GM12864 (cell line): Measurements from ENCODE around the gene CNTLN.

Source experiments
- DNase-seq: peaks from one replicate; pipeline ENCODE4 v3.0.0-alpha.2; 2011; ENCODE audit warnings: low read depth
- H3K4me3 ChIP-seq: 2 replicates; pipeline ENCODE4 v1.5.1; 2011; ENCODE audit warnings: mild to moderate bottlenecking, low read depth, low read length, control low read depth
- CTCF ChIP-seq: IDR thresholded peaks from 2 replicates; pipeline ENCODE4 v1.5.1; 2011; ENCODE audit warnings: low read depth, mild to moderate bottlenecking, moderate library complexity, low read length, control low read depth, inconsistent platforms; ENCODE audit errors: missing control alignments

The CNTLN gene

GRCh38 chr9:17401858-17402257, 267.0 kb downstream of the CNTLN start:
- H3K4me3 ChIP-seq, result no peak overlapping the region
- TF ChIP-seq CTCF, result no peak

GRCh38 chr9:17402309-17402708, 267.5 kb downstream of the CNTLN start:
- no peak for TF ChIP-seq CTCF
- no peak overlapping the region for H3K4me3 ChIP-seq
- no peak for DNase-seq

More at GRCh38 chr9:17401858-17402257, 267.0 kb downstream of the CNTLN start:
- DNase-seq, result no peak

- DNase-seq, result no peak
- no peak overlapping the region for H3K4me3 ChIP-seq
- no peak for TF ChIP-seq CTCF
These were observed 268.7 kb downstream of the CNTLN start for GRCh38 chr9:17403539-17403938.

- no peak for DNase-seq
- no peak for TF ChIP-seq CTCF
- H3K4me3 ChIP-seq, result no peak overlapping the region
These were observed 280.1 kb downstream of the CNTLN start for GRCh38 chr9:17414986-17415385.

GRCh38 chr9:17422994-17423680, 288.3 kb downstream of the CNTLN start:
- TF ChIP-seq CTCF, result no peak
- no peak overlapping the region for H3K4me3 ChIP-seq
- DNase-seq, result no peak

- no peak overlapping the region for H3K4me3 ChIP-seq
- TF ChIP-seq CTCF, result no peak
- no peak for DNase-seq
These were observed 288.8 kb downstream of the CNTLN start for GRCh38 chr9:17423681-17424011.

- DNase-seq, result no peak
- no peak overlapping the region for H3K4me3 ChIP-seq
- TF ChIP-seq CTCF, result no peak
These were observed 290.5 kb downstream of the CNTLN start for GRCh38 chr9:17425384-17425783.
